GM21723 (cell line): ENCODE data around the gene AGBL4.
A peak's percentile ranks its signal among the peaks of the same experiment; 100 is the strongest.

ENCODE experiments used
- ATAC-seq: cut with Tn5 transposase; IDR thresholded peaks from one replicate; pipeline ENCODE4 v1.9.1; 2021; ENCODE audit warnings: mild to moderate bottlenecking, moderate library complexity; ENCODE audit not compliant: unreplicated experiment

AGBL4 gene

GRCh38 chr1:49199564-49199963, 824.2 kb downstream of the AGBL4 start:
- ATAC-seq: no peak

DNA sequence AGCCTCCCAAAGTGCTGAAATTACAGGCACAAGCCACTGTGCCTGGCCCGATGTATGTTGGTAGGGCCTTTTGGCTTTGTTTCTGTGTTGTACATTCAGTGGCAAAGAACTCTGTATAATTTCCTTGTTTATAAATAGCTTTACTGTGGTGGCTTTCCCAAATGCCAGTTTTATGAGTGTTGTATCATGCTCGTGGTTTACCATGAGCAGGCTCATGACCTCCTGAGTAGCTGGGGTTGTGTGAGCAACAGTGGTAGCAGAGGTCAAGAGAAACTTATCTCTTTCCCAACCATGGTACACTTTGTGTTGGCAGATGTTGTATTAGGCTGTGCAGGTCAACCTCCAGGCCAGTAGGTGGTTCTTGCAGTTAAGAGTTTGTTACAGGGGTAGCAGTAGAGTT, 826.7 kb downstream of the AGBL4 start:
- no peak for ATAC-seq

- no peak for ATAC-seq
These were observed 833.6 kb downstream of the AGBL4 start for GRCh38 chr1:49190138-49190537.

DNA sequence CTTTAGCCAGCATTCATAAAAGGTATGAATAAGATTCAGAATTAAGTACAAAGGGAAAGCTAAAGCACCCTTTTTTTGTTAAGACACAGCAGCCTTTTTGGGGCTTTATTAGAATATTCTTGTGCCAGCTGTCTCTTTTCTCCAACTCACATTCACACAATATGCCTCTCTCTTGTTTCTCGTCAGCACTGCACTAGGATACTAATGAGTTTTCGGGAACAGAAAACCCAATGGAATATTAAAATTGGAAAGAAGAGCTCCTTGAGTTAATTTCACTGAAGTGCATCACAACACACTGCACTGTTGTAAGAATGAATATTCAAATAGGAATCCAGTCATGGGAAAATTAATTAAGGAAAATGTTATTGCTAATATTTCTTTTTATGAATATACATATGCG, 836.7 kb downstream of the AGBL4 start:
- ATAC-seq: no peak

DNA sequence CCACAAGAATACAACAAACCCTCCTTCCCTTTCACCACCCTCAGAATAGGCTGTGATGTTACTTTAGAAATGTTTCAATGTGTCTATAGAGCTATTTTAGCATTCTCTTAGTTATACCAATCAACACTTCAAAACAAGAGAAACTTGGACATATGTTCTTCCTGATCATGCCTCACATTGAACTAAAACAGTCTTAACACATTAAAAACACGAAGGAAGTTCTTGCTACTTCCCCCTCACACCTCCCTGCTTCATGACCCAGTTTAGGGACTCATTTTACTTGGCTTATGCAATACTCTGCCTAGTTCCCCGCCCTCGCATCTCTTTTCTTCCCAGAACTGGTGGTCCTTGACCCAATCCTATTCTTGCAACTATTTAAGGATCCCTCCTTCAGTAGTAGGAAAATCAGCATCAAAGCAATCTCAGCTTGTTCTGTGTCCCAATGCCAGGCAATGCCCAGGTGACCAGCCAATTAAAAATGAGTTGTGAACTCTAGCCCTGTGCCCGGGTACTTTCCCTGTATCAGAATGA, 838.2 kb downstream of the AGBL4 start:
- ATAC-seq: no peak

- ATAC-seq: no peak
These were observed 840.3 kb downstream of the AGBL4 start for GRCh38 chr1:49183489-49183888.

GRCh38 chr1:49181033-49181432, 842.7 kb downstream of the AGBL4 start:
- no peak for ATAC-seq

- no peak for ATAC-seq
These were observed 851.7 kb downstream of the AGBL4 start for GRCh38 chr1:49171941-49172593.

DNA sequence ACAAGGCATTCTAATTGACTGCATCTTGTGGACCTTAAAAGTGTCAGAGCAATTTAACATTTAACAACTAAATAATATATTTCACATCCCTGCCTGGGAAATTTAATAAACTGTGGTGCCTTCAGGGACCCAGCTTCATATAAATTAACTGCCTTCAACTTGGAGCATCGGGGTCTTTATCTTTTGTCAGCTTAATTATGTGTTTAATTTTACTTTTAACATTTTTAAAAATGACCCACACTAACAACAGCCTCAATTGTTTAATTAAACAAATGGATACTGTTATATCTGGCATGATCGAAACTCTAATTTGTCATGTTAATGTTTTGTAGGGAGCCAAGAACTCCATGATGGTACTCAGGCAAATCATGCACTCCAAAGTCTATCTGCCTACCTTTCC, 857.7 kb downstream of the AGBL4 start:
- ATAC-seq: no peak

- ATAC-seq: no peak
These were observed 860.7 kb downstream of the AGBL4 start for GRCh38 chr1:49163031-49163430.

- no peak for ATAC-seq
These were observed 863.1 kb downstream of the AGBL4 start for GRCh38 chr1:49160677-49161076.

- no peak for ATAC-seq
These were observed 887.0 kb downstream of the AGBL4 start for GRCh38 chr1:49136738-49137251.

GRCh38 chr1:49125746-49126145, 898.0 kb downstream of the AGBL4 start:
- no peak for ATAC-seq

DNA sequence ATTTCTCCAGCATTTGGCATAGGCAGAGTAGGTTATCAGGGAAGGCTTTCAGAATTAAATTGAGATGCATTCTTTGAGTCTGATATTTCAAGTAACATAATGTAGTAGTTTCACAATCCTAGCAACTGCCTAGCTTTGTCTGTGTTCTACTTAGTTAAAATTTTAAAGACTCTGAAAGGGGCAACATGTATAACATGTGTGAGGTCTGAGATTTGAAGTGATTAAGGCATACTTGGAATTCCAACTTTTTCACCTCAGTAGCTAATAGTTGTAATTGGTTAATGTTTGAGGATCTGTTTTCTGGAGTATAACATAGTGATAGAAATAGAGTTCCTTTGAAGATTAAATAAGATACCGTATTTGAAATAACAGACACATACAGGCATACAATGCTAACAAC, 911.8 kb downstream of the AGBL4 start:
- no peak for ATAC-seq

GRCh38 chr1:49106445-49106844, 917.3 kb downstream of the AGBL4 start:
- ATAC-seq: no peak

DNA sequence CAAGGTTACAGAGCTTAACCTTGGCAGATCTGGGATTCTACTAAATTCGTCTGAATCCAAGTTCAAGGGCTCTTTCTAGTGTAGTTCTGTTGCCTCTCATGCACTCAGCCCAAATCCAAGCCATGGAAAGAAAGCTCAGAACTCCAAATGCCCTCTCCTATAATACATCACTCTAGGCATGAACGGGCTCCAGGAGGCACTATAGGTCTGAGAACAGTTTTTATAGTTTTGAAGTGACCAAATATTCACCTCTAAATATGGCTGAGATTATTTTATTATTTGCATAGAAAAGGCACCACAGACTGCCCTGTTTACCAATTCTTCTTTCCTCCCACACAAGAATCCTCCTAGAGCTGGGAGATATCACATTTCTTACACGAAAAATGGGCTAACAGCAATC, 919.2 kb downstream of the AGBL4 start:
- ATAC-seq: no peak

DNA sequence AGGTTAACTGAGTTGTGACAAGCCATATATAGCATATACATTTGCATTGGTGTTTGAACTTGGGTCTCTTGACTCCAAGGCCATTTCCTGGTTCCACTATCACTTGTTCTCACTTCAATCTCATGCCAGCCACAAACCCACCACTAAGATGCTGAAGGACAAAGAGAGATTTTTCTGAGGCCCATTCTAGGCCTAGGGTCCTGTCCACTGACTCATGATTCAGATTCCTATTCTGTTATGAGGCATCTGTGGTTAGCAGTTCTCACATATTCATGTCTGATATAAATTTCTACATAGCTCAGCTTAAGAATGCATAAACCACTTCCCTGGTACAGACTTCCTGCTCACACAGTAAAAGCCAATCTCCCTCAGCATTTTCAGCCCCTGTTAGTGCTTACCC, 921.0 kb downstream of the AGBL4 start:
- peak; percentile 66 for ATAC-seq

DNA sequence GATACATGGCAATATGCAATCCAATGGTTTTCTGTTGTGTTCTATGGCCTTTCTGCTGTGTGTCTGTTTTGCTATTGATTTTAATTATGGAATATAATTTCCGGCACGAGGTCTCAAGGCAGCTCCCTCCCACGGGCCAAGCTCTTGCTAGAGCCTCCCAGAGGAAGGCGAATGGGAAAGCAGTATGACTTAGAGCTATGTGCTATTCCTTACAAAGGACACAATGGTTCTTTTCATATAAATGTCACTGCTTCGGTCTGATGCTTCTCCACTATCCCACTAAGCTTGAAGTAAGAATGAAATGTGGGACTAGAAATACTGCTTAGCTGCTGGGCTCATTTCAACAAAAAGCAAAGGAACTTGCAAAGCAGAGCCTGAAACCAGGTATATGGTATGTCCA, 924.9 kb downstream of the AGBL4 start:
- ATAC-seq: no peak

GRCh38 chr1:49086327-49086726, 937.4 kb downstream of the AGBL4 start:
- no peak for ATAC-seq

DNA sequence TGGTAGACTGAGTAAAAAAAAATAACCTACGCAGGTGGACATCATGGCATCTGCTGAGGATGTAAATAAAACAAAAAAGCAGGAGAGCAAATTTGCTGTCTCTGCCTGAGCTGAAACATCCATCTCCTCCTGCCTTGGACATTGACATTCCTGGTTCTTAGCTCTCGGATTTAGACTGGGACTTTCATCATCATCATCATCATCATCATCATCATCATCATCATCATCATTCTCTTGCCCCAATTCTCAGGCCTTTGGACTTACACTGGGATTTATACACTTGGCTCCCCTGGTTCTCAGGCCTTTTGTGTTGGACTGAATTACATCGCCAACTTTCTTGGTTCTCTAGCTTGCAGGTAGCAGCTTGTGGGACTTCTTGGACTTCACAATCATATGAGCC, 938.7 kb downstream of the AGBL4 start:
- ATAC-seq: no peak

DNA sequence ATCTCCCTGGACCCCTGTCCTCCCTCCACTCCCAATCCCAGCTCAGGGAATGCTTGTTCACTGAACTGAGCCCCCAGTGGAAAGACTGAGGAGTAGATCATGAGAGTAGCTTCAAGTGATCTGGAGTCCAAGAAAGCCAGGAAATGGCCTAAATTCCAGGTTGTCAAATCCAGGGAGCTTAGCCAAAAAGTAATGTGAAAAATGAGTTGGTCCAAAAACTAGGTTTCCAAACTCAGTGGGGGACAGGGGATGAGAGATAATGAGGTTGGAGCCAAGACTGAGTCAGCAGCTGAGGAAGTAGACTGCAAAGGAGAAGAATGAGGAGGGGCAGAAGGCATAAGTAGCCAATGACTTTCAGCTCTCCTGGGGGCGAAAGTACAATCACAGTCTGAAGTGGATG, 963.0 kb downstream of the AGBL4 start:
- no peak for ATAC-seq

GRCh38 chr1:49059087-49059486, 964.7 kb downstream of the AGBL4 start:
- no peak for ATAC-seq

DNA sequence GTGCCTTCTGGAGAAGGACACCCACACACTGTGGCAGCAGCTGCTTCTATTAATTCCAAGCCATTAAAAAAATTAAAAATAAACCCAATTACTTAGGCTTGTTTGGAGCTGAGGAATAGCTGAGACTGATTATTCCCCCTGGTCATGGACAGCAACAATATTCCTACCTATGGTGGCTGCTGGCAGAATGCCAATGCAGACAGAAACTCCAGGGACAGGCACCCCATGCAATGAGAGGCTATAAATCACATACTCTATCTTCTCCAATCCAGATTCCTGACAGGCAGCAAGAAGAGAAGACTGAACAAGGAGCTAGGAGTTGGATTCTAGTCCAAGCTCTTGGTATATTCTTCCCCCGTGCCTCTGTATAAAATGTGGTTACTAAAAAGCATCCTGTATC, 971.7 kb downstream of the AGBL4 start:
- ATAC-seq: no peak
